HG03135 (cell line): ENCODE data around the gene MIOS.

Experiments
- ATAC-seq: cut with Tn5 transposase; IDR thresholded peaks from one replicate; pipeline ENCODE4 v1.9.1; 2021; ENCODE audit warnings: mild to moderate bottlenecking, moderate library complexity; ENCODE audit not compliant: unreplicated experiment

The MIOS gene

DNA sequence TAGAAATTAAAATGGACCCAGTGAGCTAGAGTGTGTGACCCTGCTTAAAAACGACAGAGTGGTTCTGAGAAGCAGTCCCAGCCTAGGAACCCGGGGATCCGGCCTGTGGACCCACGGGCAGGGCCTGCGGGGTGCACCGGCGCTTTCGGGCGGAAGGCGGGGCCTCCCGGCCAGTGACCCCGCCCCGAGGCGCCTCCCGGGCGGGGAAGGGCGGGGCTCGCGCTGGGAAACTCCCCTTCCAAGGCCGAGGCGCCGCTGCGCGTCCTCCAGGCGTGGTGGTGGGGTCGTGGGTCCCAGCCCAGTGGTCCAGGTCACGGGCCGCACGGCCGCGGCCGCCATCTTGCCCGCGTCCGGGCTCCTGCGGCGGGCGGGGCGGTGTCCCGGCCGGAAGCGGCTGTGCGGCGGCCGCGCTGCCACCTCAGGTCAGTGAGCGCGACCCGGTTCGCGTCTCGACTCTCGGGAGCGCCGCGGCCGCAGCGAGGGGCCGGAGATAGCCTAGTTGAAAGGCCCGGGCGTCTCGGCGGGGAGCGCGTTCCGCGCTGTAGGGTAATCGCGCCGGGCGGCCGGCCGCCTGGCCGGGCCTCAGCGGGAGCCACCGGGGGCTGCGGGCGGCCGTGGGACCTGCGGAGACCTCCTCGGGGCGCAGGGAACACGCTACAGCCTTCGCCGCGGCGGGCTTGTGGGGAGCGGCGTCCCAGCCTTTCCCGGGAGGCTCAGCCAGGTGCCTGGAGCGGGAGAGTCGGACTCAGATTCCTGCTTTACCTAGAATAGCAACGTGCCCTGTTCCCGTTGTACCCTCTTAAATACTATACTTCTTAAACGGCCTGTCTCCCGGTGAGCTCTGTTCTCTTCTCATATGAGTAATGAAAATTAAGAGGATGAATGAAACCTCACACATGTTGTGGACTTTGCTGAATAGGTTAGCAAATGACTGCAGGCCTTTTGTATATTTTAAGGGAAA, at the start of gene MIOS:
MIOS (plus strand) TSS at position 234 of the 961 bp plus-strand sequence. CDS start 5,592 bp downstream, outside the sequence.
- peak; percentile 69 for ATAC-seq

DNA sequence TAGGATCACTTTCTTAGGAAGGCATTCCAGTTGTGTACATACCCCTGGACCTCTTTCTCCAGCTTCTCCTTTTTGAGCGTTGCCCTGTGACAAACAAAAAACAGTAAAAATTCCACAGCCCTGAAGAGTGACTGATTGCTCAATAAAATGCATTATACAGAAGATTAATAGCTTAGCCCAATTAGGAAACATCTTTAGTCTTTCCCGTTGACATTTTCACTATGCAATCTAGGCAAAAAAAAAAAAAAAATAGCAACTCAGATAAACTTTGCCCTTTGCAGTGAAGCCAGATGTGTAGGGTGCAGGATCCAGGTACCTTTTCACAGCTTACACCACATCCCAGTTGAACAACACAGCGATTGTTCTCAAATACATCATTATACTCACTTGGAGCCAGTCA, 48.9 kb upstream of the MIOS start:
- ATAC-seq = no peak

DNA sequence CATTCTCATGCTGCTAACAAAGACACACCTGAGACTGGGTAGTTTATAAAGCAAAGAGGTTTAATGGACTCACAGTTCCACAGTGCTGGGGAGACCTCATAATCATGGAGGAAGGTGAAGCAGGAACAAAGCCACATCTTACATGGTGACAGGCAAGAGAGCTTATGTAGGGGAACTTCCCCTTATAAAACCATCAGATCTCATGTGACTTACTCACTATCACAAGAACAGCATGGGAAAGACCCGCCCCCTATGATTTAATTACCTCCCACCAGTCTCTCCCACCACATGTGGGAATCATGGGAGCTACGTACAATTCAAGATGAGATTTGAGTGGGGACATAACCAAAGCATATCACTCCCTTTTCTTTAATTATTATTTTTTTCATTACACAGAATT, 47.6 kb upstream of the MIOS start:
- ATAC-seq = no peak

DNA sequence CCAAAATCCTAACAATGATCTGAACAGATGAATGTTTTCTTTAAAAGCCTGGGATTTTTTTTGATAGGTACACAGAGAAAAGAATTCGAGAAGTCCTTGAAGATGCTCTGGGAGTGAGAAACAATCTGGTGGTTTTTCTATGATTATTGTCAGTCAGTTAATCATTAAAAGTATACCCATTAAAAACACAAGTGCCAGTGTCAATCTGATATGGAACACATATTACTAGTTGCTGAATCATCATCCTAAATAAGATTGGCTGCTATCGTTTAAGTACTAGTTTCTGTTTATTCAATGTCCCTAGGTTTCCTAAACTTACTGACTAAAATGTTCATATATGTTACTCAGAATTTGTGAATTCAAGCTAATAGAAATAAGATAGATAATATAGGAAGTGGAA, 47.2 kb upstream of the MIOS start:
- ATAC-seq = no peak

DNA sequence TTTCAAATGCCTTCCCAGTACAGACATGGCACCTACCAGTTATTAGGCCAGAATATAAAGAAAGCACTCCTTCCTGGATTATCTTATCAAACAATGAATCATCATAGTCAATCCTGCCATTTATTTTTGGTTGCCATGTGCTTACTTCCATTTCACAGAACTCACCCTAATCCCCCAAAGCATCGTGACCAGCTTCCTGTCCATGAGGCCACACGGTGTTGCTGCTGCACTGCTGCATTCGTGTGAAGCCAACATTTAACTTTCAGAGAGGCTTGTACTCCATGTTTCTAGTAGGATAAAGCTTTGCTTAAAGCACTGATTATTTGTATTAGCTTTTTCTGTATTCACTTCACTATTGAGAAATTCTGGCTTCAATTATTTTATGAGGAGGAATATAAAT, 45.4 kb upstream of the MIOS start:
- ATAC-seq = no peak

DNA sequence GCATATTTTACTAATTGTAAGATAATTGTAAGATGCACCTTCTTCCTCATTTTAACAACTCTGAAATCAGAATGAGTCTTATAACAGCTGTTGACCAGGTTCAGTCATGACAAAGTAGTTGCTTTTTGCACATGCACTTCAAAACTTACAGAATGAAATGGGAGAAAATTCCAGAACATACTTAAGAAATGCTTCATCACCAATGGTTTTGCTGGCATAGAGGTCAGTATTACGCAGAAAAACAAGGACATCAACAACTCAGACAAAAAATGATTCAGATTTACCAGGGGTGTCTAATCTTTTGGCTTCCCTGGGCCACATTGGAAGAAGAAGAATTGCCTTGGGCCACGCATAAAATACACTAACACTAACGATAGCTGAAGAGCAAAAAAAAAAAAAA, 44.3 kb upstream of the MIOS start:
- no peak for ATAC-seq

DNA sequence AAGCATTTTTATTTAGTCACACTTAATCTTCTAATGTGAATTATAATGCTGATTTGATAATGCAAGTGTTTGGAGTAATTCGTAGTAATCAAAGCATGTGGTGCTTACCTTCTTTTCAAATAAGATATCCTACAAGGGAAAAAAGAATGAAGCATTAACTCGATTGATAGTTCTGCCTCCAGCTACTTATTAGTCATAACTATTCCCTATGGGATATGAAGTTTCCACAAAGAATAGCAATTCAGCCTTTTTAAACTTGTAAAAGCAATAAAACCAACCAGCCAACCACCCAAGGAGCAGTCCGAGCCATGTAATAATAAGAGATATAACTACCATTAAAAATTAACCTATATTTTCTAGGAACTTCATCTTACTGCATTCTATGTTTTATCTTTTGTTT, 42.6 kb upstream of the MIOS start:
- no peak for ATAC-seq

DNA sequence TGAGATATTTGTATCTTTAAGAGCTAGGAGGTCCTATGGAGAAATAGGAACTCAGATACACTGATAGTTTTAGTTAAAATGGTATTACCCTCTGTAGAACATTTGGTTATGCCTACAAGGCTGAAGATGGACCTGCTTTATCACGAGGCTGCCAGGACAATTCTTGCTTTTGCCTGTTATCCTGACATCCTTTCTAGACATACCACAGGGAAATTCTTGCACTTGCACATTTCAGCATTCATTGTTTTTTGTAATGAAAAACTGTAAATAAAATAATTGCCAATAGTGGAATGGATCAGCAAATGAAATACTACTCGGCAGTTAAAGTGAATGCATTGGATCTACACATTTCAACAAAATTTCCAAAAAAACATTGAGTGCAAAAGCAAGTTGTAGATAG, 40.7 kb upstream of the MIOS start:
- no peak for ATAC-seq

DNA sequence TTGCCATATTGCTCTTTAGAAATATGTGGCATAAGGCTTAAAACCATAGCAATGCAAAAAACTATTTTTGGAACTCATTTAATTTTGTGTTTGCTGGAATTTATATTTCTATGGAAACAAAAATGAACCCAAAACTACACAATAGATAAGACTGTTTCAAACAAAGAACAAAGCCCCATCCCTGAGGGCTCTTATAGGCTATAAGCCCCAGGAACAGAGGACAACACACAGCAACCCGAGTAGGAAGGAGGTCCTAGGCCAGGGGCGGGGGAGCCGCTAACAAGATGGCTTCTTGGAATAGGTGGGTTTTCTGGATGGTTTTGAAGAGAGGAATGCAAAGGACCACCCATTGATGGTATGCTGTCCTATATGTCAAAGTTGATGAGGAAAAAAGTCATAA, 39.6 kb upstream of the MIOS start:
- no peak for ATAC-seq

DNA sequence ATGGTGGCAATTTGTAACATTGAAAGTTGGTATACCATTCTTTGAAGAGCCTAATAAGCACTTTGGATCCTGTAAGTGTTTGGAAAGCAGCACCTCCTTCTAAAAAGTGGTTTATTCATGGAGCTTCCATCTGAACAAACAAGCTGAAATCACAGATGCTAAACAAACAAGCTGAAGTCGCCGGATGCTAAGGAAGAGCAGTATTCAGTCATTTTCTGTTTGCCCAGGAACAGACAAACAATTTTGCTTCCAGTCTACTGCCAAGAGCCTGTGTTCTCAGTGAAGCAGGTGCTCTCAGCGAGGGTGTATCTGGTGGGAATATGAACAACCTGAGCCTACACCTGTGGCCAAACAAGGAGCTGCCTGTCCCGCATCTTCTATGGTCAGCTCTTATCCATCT, 37.4 kb upstream of the MIOS start:
- no peak for ATAC-seq

DNA sequence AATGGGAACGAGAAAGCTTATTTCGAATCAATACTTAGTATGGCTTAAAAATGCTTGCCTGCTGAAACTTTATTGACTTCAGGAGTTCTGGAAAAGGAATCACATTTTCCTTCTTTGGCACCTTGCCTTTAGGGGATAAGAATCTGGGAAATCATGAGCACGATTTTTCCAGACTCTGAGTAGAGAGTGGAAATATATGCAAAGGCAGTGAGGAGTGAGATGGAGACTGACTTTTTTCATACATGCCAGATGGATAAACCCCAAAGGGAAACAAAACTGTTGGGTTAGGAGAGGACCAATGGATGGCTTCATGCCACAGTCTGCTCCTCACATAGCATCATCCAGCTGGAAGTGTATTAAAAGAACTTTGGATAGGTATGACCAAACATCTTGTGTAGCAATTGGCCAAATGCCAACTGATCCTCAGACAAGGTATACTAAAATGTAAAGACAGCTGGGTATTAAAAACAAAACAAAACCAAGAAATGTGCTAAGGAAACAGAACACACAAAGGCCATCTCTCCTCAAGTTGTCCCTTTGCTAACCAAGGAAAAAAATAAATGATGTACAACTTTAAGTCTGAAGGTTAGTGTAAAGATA, 32.8 kb upstream of the MIOS start:
- no peak for ATAC-seq

DNA sequence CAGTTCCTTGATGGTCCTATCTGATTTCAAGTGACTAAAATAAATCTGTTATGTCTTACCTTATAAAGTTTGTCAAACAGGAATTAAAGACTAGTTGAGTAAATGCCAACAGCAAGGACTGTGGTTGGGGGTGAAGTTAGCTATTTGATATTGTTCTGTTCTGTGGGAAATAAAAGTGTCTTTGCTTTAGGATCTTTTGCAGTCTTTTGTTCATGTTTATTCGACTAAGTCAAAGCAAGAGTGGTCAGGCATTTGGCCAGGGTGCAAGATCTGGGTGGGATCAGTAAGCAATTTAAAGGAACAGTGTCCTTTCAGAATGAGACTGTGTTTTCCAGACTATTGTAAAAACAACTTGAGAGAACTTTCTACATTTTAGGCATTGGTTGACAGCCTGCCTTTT, 31.0 kb upstream of the MIOS start, which contains the start of gene COL28A1:
COL28A1 (minus strand) TSS at position 183 of the 400 bp plus-strand sequence. CDS start 2,998 bp downstream, outside the sequence.
- no peak for ATAC-seq

DNA sequence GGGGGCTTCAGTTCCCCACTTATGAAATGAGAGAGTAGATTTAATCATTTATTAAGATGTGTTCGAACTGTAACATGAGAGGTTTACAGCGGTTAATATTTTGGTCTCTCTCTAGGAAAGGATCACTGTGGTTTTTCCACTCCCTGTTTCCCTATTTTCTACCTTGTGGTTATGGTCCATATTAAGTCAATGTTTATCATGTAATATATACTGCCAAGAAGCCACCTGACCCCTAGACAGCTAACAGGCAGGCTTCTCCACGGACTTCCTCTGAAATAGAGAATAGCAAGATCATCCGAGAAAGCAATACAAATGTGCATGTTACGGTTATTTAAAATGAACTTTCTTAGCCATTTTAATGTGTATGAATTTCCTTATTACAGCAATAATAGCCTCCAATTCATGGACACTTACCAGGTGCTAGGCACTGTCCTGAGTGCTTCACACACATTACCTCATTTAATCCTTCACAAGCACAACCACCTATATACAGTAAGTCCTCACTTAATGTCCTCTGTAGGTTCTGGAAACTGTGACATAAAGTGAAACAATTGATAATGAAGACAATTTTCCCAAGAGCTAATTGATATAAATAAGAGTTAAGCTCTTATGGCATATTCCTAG, 30.2 kb upstream of the MIOS start:
- no peak for ATAC-seq

DNA sequence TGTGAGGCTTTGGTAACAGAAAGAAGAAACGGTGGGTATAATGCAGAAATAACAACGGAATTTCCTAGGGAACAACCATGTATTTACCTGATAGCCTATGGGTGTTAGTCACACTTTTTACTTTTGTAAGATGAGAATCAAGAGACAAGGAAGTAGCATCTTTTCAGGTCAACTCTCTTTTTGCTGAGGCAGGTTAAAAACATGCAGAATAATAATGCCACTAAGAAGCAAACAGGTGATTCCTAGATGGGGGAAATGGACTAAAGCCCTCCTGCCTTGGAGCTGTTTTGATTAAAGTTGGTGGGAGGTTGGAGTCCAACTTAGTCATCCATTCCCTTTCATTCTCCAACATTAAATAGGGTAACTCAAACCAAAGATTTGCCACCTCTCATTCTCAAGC, 29.0 kb upstream of the MIOS start:
- no peak for ATAC-seq

DNA sequence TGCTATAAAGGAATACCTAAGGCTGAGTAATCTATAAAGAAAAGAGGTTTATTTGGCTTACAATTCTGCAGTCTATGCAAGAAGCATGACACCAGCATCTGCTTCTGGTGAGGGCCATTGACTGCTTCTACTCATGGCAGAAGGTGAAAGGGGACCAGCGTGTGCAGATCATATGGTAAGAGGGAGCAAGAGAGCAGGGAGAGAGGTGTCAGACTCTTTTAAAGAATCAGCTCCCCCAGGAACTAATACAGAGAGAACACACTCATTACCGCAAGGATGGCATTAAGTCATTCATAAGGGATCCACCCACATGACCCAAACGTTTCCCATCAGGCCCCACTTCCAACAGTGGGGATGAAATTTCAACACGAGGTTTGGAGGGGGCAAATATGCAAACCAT, 27.5 kb upstream of the MIOS start:
- ATAC-seq = no peak

DNA sequence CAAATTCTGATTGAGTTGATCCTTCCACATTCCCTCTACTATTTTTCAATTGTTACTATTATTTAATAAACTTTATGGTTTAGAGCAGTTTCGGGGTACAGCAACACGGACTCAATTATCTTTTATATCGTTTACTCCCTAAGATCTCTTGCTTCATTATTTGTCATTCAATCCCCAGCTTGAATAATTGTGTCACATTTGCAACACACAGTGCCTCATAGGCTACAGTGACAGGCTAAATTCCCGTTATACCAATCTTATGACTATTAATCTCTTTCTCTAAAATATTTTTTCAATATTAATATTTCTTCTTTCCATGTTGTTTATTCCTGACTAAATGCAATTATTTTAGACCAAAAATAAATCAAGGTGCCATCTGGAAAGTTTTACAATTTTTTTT, 27.0 kb upstream of the MIOS start:
- no peak for ATAC-seq

DNA sequence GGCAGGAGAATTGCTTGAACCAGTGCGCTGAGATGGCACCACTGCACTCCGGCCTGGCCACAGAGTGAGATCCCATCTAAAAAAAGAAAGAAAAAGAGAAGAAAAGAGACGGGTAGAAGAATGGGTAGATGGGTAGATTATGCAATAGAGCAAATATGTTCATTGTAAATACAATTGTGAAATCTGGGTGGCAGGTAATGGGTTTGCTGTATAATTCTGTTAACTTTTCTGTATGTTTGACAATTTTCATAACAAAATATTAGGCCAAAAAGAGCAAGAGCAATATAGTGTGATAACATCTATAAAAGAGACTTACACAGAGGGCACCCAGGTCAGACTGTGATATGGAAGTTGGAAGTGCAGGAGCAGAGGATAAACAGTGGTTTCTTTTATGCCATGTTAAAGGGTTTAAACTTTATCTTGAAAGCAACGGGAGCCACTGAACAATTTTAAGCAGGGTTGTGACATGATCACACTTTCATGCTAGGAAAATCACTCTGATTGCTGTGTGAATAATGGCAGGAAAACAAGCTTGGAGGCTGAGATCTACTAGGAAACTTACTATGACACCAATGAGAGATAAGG, 24.3 kb upstream of the MIOS start:
- no peak for ATAC-seq

DNA sequence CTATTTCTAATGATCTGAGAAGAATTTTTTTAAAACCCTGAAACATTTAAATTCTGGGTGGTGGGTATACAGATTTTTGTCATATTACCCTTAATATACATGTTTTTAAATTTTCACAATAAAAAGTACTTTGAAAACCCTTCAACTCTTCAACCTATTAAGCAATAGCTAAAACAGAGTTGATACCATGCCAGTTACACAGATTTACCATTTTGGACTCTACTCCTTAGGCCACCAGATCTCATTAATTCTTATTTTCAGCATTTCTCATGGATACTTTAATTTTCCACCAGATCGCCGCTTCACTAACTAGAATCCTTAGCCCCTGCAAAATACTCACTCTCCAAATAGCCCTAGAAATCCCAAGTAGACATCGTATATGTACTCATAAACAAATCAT, 18.3 kb upstream of the MIOS start:
- ATAC-seq = no peak

DNA sequence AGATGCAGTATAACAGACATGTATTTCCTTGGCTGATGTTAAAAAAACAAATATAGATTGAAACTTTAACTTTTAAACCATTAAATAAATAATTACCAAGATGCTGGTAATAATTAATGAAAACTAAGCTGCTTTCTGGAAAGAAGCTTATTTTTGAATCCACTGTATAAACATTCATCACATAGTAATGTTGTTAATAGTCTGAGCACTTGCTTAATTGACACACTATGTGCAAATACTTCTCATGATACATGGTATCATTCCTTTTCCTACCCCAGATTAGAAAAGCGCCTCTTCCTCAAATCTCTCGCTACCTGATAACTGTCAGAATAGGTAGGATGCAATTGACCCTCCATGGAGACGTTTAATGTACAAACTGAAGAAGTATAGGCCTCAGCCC, 16.0 kb upstream of the MIOS start:
- no peak for ATAC-seq

DNA sequence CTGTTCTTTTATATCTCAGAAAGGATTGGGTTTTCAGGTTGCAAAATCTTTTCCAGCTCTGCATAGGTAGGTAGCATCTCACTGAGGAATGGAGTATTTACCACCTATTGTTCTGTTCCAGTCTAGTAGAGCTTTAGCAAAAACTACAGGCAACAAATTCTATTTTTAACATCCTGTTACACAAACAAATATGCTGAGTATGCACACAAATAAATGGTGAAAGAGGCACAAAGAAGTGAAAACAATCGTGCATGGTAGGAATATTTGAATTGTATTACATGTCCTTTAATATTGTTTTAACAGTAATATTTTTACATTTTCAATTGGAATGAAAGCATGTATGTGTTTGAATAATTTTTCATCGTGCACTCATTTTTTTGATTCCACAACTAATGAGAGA, 14.5 kb upstream of the MIOS start:
- no peak for ATAC-seq

DNA sequence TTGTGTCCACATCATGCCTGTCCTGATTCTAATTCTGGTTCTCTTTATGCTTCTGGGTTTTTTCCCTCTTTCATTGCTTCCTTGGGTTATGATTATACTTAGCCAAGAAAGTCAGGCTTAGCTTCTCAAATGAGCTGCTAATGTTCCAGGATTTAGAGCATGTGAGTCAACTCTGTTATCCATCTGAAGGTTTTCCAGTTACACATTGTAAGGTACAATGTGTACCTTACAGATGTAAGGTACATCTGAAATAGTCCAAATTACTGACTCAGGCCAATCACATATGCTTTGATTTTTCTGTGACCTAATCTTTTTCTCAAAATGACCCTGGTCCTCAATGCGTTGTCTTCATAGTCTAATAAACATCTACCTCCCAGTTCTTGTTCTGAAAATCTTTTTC, 13.3 kb upstream of the MIOS start:
- no peak for ATAC-seq
